Neural progenitor cell (in vitro differentiated cells): ENCODE measurements around the gene TPPP3.

Experiments
- EZH2 ChIP-seq: fragments of 200-600 bp; sonication (generic); IDR thresholded peaks from 2 replicates; pipeline ENCODE4 v1.6.1; 2017; ENCODE audit warnings: antibody characterized with exemption, mild to moderate bottlenecking, moderate library complexity
- TF ChIP-seq, protein P1 (sequence below): fragments of 200-600 bp; sonication (generic); IDR thresholded peaks from 2 replicates; pipeline ENCODE4 v1.5.1; 2017; ENCODE audit warnings: antibody characterized with exemption, mild to moderate bottlenecking

DNA sequence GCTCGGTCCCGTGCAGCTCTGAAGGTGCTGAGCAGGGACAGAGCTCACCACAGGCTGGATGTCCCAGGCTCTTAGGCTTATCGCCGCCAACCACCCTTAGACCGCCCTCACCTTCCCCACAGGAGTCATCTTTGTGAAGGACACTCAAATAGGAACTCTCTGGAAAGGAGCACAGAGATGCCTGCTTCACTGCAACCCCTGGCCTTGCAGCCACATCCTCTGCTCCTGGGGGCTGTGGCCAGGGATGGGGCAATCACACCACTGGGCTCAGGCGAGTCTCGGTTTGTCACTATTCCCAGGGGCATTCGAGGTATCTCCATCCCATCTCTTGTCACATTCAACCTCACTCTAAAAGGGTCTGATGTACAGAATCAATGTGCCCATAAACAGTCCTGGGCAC is 12.0 kb upstream of the TPPP3 start:
- TF ChIP-seq, protein P1, sequence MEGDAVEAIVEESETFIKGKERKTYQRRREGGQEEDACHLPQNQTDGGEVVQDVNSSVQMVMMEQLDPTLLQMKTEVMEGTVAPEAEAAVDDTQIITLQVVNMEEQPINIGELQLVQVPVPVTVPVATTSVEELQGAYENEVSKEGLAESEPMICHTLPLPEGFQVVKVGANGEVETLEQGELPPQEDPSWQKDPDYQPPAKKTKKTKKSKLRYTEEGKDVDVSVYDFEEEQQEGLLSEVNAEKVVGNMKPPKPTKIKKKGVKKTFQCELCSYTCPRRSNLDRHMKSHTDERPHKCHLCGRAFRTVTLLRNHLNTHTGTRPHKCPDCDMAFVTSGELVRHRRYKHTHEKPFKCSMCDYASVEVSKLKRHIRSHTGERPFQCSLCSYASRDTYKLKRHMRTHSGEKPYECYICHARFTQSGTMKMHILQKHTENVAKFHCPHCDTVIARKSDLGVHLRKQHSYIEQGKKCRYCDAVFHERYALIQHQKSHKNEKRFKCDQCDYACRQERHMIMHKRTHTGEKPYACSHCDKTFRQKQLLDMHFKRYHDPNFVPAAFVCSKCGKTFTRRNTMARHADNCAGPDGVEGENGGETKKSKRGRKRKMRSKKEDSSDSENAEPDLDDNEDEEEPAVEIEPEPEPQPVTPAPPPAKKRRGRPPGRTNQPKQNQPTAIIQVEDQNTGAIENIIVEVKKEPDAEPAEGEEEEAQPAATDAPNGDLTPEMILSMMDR = no peak
- no peak for TF ChIP-seq EZH2
